ENCODE data around the gene NBEA.

The NBEA gene

GRCh38 chr13:34941835-34942731, at the start of gene NBEA:
TSS of gene NBEA (plus strand) at chr13:34942270. CDS start at chr13:34942821, 551 bp downstream.
- no peaks in the 10 kb centered on the region for H3K36me3 ChIP-seq (ENCODE audit: insufficient read depth, insufficient read length, low read length)
- H3K9ac ChIP-seq (ENCODE audit: insufficient read length, low read depth): peak within 1 kb of the TSS; percentile 77
- DNase-seq (ENCODE audit: low read depth, low spot score): no peak
- H3K27me3 ChIP-seq (ENCODE audit: insufficient read depth, insufficient read length): peaks cover 2% of the 10 kb centered on the region
- H3K4me3 ChIP-seq (ENCODE audit: insufficient read length, low read depth): peak within 1 kb of the TSS; percentile 67
- TF ChIP-seq SUZ12 (IDR thresholded peaks at IDR 0.05; ENCODE audit: extremely low read depth, insufficient read depth, insufficient read length): no peak
- TF ChIP-seq YY1 (IDR thresholded peaks at IDR 0.05; ENCODE audit: insufficient read depth, insufficient read length): peak; percentile 46
- TF ChIP-seq ZNF274 (IDR thresholded peaks at IDR 0.05; ENCODE audit: low read depth, low read length): no peak
- no peaks in the 10 kb centered on the region for H3K4me1 ChIP-seq (ENCODE audit: insufficient read depth, insufficient read length)
- H3K9me3 ChIP-seq (ENCODE audit: insufficient read depth, low read length): no peaks in the 10 kb centered on the region

- no peaks in the 10 kb centered on the region for H3K9me3 ChIP-seq (ENCODE audit: insufficient read depth, low read length)
- DNase-seq (ENCODE audit: low read depth, low spot score): no peak
- H3K36me3 ChIP-seq (ENCODE audit: insufficient read depth, insufficient read length, low read length): no peaks in the 10 kb centered on the region
- TF ChIP-seq SUZ12 (IDR thresholded peaks at IDR 0.05; ENCODE audit: extremely low read depth, insufficient read depth, insufficient read length) (no peak), ZNF274 (IDR thresholded peaks at IDR 0.05; ENCODE audit: low read depth, low read length) (no peak), YY1 (IDR thresholded peaks at IDR 0.05; ENCODE audit: insufficient read depth, insufficient read length) (no peak)
- H3K4me1 ChIP-seq (ENCODE audit: insufficient read depth, insufficient read length): no peaks in the 10 kb centered on the region
- no peak overlapping the region for H3K4me3 ChIP-seq (ENCODE audit: insufficient read length, low read depth)
- H3K27me3 ChIP-seq (ENCODE audit: insufficient read depth, insufficient read length): no peaks in the 10 kb centered on the region
- H3K9ac ChIP-seq (ENCODE audit: insufficient read length, low read depth): no peak overlapping the region
These were observed 47.3 kb upstream of the NBEA start for GRCh38 chr13:34894756-34895155.

GRCh38 chr13:34897220-34897619, 44.9 kb upstream of the NBEA start:
- no peaks in the 10 kb centered on the region for H3K9me3 ChIP-seq (ENCODE audit: insufficient read depth, low read length)
- H3K9ac ChIP-seq (ENCODE audit: insufficient read length, low read depth): no peak overlapping the region
- no peaks in the 10 kb centered on the region for H3K36me3 ChIP-seq (ENCODE audit: insufficient read depth, insufficient read length, low read length)
- H3K4me3 ChIP-seq (ENCODE audit: insufficient read length, low read depth): no peak overlapping the region
- TF ChIP-seq ZNF274 (IDR thresholded peaks at IDR 0.05; ENCODE audit: low read depth, low read length) (no peak), SUZ12 (IDR thresholded peaks at IDR 0.05; ENCODE audit: extremely low read depth, insufficient read depth, insufficient read length) (no peak), YY1 (IDR thresholded peaks at IDR 0.05; ENCODE audit: insufficient read depth, insufficient read length) (no peak)
- no peaks in the 10 kb centered on the region for H3K27me3 ChIP-seq (ENCODE audit: insufficient read depth, insufficient read length)
- no peak for DNase-seq (ENCODE audit: low read depth, low spot score)
- H3K4me1 ChIP-seq (ENCODE audit: insufficient read depth, insufficient read length): no peaks in the 10 kb centered on the region

DNA sequence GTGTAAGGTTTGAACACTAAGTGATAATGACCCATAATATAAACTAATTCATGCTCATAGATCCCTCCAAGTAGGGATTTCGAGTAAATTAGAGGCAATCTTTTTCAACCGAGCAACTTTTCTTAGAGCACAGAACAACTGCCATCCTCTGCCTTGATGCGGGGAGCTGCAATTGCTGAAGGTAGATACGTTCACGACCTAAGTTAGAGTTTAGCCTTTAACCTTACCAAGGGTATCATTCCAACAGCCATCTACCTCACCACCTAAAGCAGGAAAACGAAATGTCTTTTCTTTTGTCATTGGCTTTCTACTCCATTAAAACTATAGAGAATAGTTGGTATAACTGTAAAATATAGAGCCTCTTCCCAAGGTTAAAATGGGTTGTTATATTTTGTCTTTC, 42.2 kb upstream of the NBEA start:
- H3K9me3 ChIP-seq (ENCODE audit: insufficient read depth, low read length): no peaks in the 10 kb centered on the region
- TF ChIP-seq YY1 (IDR thresholded peaks at IDR 0.05; ENCODE audit: insufficient read depth, insufficient read length): no peak
- no peaks in the 10 kb centered on the region for H3K36me3 ChIP-seq (ENCODE audit: insufficient read depth, insufficient read length, low read length)
- no peak overlapping the region for H3K4me3 ChIP-seq (ENCODE audit: insufficient read length, low read depth)
- H3K4me1 ChIP-seq (ENCODE audit: insufficient read depth, insufficient read length): no peaks in the 10 kb centered on the region
- peak overlapping the region; percentile 42 for H3K9ac ChIP-seq (ENCODE audit: insufficient read length, low read depth)
- H3K27me3 ChIP-seq (ENCODE audit: insufficient read depth, insufficient read length): no peaks in the 10 kb centered on the region
- DNase-seq (ENCODE audit: low read depth, low spot score): no peak

GRCh38 chr13:34900288-34900739, 41.8 kb upstream of the NBEA start:
- DNase-seq (ENCODE audit: low read depth, low spot score): peak; percentile 68
- Histone ChIP-seq H3K36me3 (ENCODE audit: insufficient read depth, insufficient read length, low read length) (no peaks in the 10 kb centered on the region), H3K4me1 (ENCODE audit: insufficient read depth, insufficient read length) (no peaks in the 10 kb centered on the region), H3K9ac (ENCODE audit: insufficient read length, low read depth) (no peak overlapping the region), H3K4me3 (ENCODE audit: insufficient read length, low read depth) (no peak overlapping the region), H3K9me3 (ENCODE audit: insufficient read depth, low read length) (no peaks in the 10 kb centered on the region), H3K27me3 (ENCODE audit: insufficient read depth, insufficient read length) (no peaks in the 10 kb centered on the region)
- TF ChIP-seq SUZ12 (IDR thresholded peaks at IDR 0.05; ENCODE audit: extremely low read depth, insufficient read depth, insufficient read length) (no peak), ZNF274 (IDR thresholded peaks at IDR 0.05; ENCODE audit: low read depth, low read length) (no peak), YY1 (IDR thresholded peaks at IDR 0.05; ENCODE audit: insufficient read depth, insufficient read length) (no peak)

- Histone ChIP-seq H3K36me3 (ENCODE audit: insufficient read depth, insufficient read length, low read length) (no peaks in the 10 kb centered on the region), H3K4me1 (ENCODE audit: insufficient read depth, insufficient read length) (no peaks in the 10 kb centered on the region), H3K9me3 (ENCODE audit: insufficient read depth, low read length) (no peaks in the 10 kb centered on the region), H3K4me3 (ENCODE audit: insufficient read length, low read depth) (no peak overlapping the region), H3K9ac (ENCODE audit: insufficient read length, low read depth) (no peak overlapping the region), H3K27me3 (ENCODE audit: insufficient read depth, insufficient read length) (no peaks in the 10 kb centered on the region)
- DNase-seq (ENCODE audit: low read depth, low spot score): no peak
- TF ChIP-seq ZNF274 (IDR thresholded peaks at IDR 0.05; ENCODE audit: low read depth, low read length) (no peak), SUZ12 (IDR thresholded peaks at IDR 0.05; ENCODE audit: extremely low read depth, insufficient read depth, insufficient read length) (no peak), YY1 (IDR thresholded peaks at IDR 0.05; ENCODE audit: insufficient read depth, insufficient read length) (no peak)
These were observed 40.5 kb upstream of the NBEA start for GRCh38 chr13:34901572-34901971.

GRCh38 chr13:34911159-34911558, 30.9 kb upstream of the NBEA start:
- Histone ChIP-seq H3K36me3 (ENCODE audit: insufficient read depth, insufficient read length, low read length) (no peaks in the 10 kb centered on the region), H3K9me3 (ENCODE audit: insufficient read depth, low read length) (no peaks in the 10 kb centered on the region), H3K9ac (ENCODE audit: insufficient read length, low read depth) (no peak overlapping the region), H3K4me1 (ENCODE audit: insufficient read depth, insufficient read length) (no peaks in the 10 kb centered on the region), H3K27me3 (ENCODE audit: insufficient read depth, insufficient read length) (no peaks in the 10 kb centered on the region), H3K4me3 (ENCODE audit: insufficient read length, low read depth) (no peak overlapping the region)
- no peak for DNase-seq (ENCODE audit: low read depth, low spot score)
- TF ChIP-seq ZNF274 (IDR thresholded peaks at IDR 0.05; ENCODE audit: low read depth, low read length) (no peak), YY1 (IDR thresholded peaks at IDR 0.05; ENCODE audit: insufficient read depth, insufficient read length) (no peak), SUZ12 (IDR thresholded peaks at IDR 0.05; ENCODE audit: extremely low read depth, insufficient read depth, insufficient read length) (no peak)

All from NT2/D1 (cell line).